Gastroesophageal sphincter (tissue), 3 donors: ENCODE data around the gene PSPH.
"Not testable (repeated sequence)": the region's sequence is repeated elsewhere in the genome, so short reads cannot be mapped to it uniquely, and the experiment has no call there.

ENCODE experiments used
- POLR2A ChIP-seq, 2 donors: fragments of 450-650 bp; IDR thresholded peaks; one replicate each; pipeline ENCODE4 v1.6.1; 2017; ENCODE audit warnings: antibody characterized with exemption in 2 of 2, mild to moderate bottlenecking in 2 of 2, moderate library complexity in 1 of 2
- POLR2AphosphoS5 ChIP-seq: sonication (generic); formaldehyde crosslinking; IDR thresholded peaks from one replicate; pipeline ENCODE4 v1.6.1; 2017; ENCODE audit warnings: antibody characterized with exemption
- TF ChIP-seq, protein P1 (sequence below), 4 experiments: fragments of 200-600 bp in 2 of 4; fragments of 450-650 bp in 2 of 4; sonication (generic) in 1 of 4; IDR thresholded peaks; one replicate each; pipeline ENCODE4 v1.5.1; 2017 to 2019; ENCODE audit warnings: antibody characterized with exemption in 4 of 4, mild to moderate bottlenecking in 2 of 4, moderate library complexity in 2 of 4

DNA sequence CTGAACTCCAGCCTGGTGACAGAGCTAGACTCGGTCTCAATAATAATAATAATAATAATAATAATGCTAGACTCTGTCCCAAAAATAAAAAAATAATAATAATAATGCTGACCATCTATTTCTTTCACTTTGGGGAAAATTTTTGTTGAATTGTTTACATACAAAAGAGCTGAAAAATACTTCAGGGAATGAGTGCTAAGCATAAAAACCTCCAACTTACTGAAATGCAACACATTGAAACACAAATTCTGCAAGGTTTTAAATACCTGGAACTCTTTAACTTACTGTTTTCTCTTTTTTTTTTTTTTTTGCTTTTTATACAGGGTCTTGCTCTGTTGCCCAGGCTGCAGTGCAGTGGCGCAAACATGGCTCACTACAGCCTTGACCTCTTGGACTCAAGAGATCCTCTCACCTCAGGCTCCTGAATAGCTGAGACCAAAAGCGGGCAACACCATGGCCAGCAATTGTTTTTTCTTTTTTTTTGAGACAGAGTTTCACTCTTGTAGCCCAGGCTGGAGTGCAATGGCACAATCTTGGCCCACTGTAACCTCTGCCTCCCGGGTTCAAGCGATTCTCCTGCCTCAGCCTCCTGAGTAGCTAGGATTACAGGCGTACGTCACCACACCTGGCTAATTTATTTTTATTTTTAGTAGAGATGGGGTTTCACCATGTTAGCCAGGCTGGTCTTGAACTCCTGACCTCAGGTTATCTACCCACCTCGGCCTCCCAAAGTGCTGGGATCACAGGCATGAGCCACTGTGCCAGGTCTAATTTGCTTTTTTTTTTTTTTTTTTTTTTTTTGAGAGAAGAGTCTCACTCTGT, 47.2 kb upstream of the PSPH start:
- TF ChIP-seq, protein P1, sequence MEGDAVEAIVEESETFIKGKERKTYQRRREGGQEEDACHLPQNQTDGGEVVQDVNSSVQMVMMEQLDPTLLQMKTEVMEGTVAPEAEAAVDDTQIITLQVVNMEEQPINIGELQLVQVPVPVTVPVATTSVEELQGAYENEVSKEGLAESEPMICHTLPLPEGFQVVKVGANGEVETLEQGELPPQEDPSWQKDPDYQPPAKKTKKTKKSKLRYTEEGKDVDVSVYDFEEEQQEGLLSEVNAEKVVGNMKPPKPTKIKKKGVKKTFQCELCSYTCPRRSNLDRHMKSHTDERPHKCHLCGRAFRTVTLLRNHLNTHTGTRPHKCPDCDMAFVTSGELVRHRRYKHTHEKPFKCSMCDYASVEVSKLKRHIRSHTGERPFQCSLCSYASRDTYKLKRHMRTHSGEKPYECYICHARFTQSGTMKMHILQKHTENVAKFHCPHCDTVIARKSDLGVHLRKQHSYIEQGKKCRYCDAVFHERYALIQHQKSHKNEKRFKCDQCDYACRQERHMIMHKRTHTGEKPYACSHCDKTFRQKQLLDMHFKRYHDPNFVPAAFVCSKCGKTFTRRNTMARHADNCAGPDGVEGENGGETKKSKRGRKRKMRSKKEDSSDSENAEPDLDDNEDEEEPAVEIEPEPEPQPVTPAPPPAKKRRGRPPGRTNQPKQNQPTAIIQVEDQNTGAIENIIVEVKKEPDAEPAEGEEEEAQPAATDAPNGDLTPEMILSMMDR (IDR thresholded peaks at IDR 0.05): not testable (repeated sequence)
- TF ChIP-seq POLR2A (IDR thresholded peaks at IDR 0.05); POLR2AphosphoS5: not testable (repeated sequence)
